A549 (cell line): ENCODE data around the gene BCAS4.

Source experiments
- BHLHE40 ChIP-seq: IDR thresholded peaks from 2 replicates; pipeline ENCODE4 v1.6.1; 2012; ENCODE audit warnings: low read depth, low read length, inconsistent platforms
- CTCF ChIP-seq: fragments of >200 bp; sonication (Bioruptor Twin); formaldehyde crosslinking; IDR thresholded peaks from 3 replicates; pipeline ENCODE4 v1.5.1; 2016
- HDAC2 ChIP-seq: fragments of 200-600 bp; sonication (generic); IDR thresholded peaks from 2 replicates; pipeline ENCODE4 v1.6.1; 2016
- JUN ChIP-seq, 2 experiments: fragments of >200 bp; sonication (Bioruptor Twin); formaldehyde crosslinking; IDR thresholded peaks; 2 replicates in 1 of 2; 3 replicates in 1 of 2; pipeline ENCODE4 v1.6.1; 2016 to 2017
- KDM1A ChIP-seq: fragments of 200-600 bp; sonication (generic); IDR thresholded peaks from 2 replicates; pipeline ENCODE4 v1.6.1; 2016; ENCODE audit warnings: low read depth, mild to moderate bottlenecking
- MYC ChIP-seq: IDR thresholded peaks from 2 replicates; pipeline ENCODE4 v1.6.1; 2012; ENCODE audit warnings: mild to moderate bottlenecking, inconsistent platforms, low read length, improper control_type of control experiment, borderline replicate concordance
- POLR2A ChIP-seq: IDR thresholded peaks from 2 replicates; pipeline ENCODE4 v1.6.1; 2012; ENCODE audit warnings: mild to moderate bottlenecking, low read length
- RAD21 ChIP-seq, 2 experiments: fragments of >200 bp in 1 of 2; sonication (Bioruptor Twin) in 1 of 2; formaldehyde crosslinking in 1 of 2; IDR thresholded peaks in 1 of 2; conservative IDR thresholded peaks in 1 of 2; 2 replicates in 1 of 2; 3 replicates in 1 of 2; pipeline ENCODE4 v1.6.1; 2012 to 2018; ENCODE audit warnings: inconsistent platforms in 1 of 2
- REST ChIP-seq: fragments of 200-600 bp; sonication (generic); IDR thresholded peaks from 2 replicates; pipeline ENCODE4 v1.6.1; 2016; ENCODE audit warnings: antibody characterized with exemption, mild to moderate bottlenecking, moderate library complexity

- TF ChIP-seq CTCF = no peak
- TF ChIP-seq POLR2A = no peak
- TF ChIP-seq REST = no peak
- no peak for TF ChIP-seq BHLHE40
- no peak for TF ChIP-seq HDAC2
- TF ChIP-seq MYC = no peak
- no peak for TF ChIP-seq JUN (IDR thresholded peaks at IDR 0.05)
- TF ChIP-seq RAD21 (conservative IDR thresholded peaks at IDR 0.05 in 1 of 2, IDR thresholded peaks at IDR 0.05 in 1 of 2) = no peak
- TF ChIP-seq KDM1A = no peak
Measured at GRCh38 chr20:50879649-50880550, 85.0 kb downstream of the BCAS4 start.
